HL-60/S4 treated with retinoic acid at 250 ng/mL for 4 days and 3 days (cell line): ENCODE data around the gene ST8SIA5.

Experiments used
- in situ Hi-C: fragments of 300-500 bp; cut with MboI; formaldehyde crosslinking; loops from 2 replicates; pipeline ENCODE4 v1.7.0; 2022; ENCODE audit warnings: low sequenced_read_pairs

The ST8SIA5 gene

GRCh38 chr18:46712406-46712805 lies 44.4 kb downstream of the ST8SIA5 start:
- in situ Hi-C loops: no loop called here

GRCh38 chr18:46711444-46711863 lies 45.4 kb downstream of the ST8SIA5 start:
- in situ Hi-C loops: no loop called here

- in situ Hi-C loops: no loop called here
Measured at GRCh38 chr18:46706968-46707367, 49.9 kb downstream of the ST8SIA5 start.

- in situ Hi-C loops: no loop called here
Measured at GRCh38 chr18:46705521-46705920, 51.3 kb downstream of the ST8SIA5 start.

GRCh38 chr18:46704816-46705215 lies 52.0 kb downstream of the ST8SIA5 start:
- in situ Hi-C loops: no loop called here

GRCh38 chr18:46704189-46704588 lies 52.7 kb downstream of the ST8SIA5 start:
- in situ Hi-C loops: no loop called here

- in situ Hi-C loops: no loop called here
Measured at GRCh38 chr18:46702471-46702870, 54.4 kb downstream of the ST8SIA5 start.

GRCh38 chr18:46700066-46700824 lies 56.6 kb downstream of the ST8SIA5 start:
- in situ Hi-C loops: no loop called here

- in situ Hi-C loops: no loop called here
Measured at GRCh38 chr18:46696702-46697101, 60.2 kb downstream of the ST8SIA5 start.

- in situ Hi-C loops: no loop called here
Measured at GRCh38 chr18:46696268-46696667, 60.6 kb downstream of the ST8SIA5 start.

- in situ Hi-C loops: no loop called here
Measured at GRCh38 chr18:46693996-46694395, 62.9 kb downstream of the ST8SIA5 start.

- in situ Hi-C loops: no loop called here
Measured at GRCh38 chr18:46688853-46689525, 67.9 kb downstream of the ST8SIA5 start.

- in situ Hi-C loops: no loop called here
Measured at GRCh38 chr18:46686186-46686585, 70.7 kb downstream of the ST8SIA5 start.

GRCh38 chr18:46683252-46683651 lies 73.6 kb downstream of the ST8SIA5 start:
- in situ Hi-C loops: no loop called here

- in situ Hi-C loops: no loop called here
Measured at GRCh38 chr18:46680784-46681695, 75.8 kb downstream of the ST8SIA5 start.

GRCh38 chr18:46679846-46680598 lies 76.8 kb downstream of the ST8SIA5 start:
- in situ Hi-C loops: no loop called here

- in situ Hi-C loops: no loop called here
Measured at GRCh38 chr18:46678785-46679399, 78.0 kb downstream of the ST8SIA5 start.

- in situ Hi-C loops: no loop called here
Measured at GRCh38 chr18:46678041-46678440, 78.8 kb downstream of the ST8SIA5 start.

- in situ Hi-C loops: no loop called here
Measured at GRCh38 chr18:46677611-46678010, 79.2 kb downstream of the ST8SIA5 start.

GRCh38 chr18:46676182-46676835 lies 80.5 kb downstream of the ST8SIA5 start:
- in situ Hi-C loops: no loop called here
